HG02588 (cell line): ENCODE results near the gene FLCN.
"Not testable (repeated sequence)": the region's sequence is repeated elsewhere in the genome, so short reads cannot be mapped to it uniquely, and the experiment has no call there.

ENCODE experiments used
- ATAC-seq: cut with Tn5 transposase; IDR thresholded peaks from one replicate; pipeline ENCODE4 v1.9.1; 2021; ENCODE audit warnings: mild to moderate bottlenecking, moderate library complexity; ENCODE audit not compliant: unreplicated experiment

The FLCN gene

GRCh38 chr17:17188586-17188985 is 48.4 kb downstream of the FLCN start:
- ATAC-seq: no peak

GRCh38 chr17:17186551-17187505 is 50.1 kb downstream of the FLCN start:
- no peak for ATAC-seq

GRCh38 chr17:17186051-17186450 is 50.9 kb downstream of the FLCN start:
- no peak for ATAC-seq

- ATAC-seq: not testable (repeated sequence)
These were observed 51.8 kb downstream of the FLCN start for GRCh38 chr17:17184985-17185757.

DNA sequence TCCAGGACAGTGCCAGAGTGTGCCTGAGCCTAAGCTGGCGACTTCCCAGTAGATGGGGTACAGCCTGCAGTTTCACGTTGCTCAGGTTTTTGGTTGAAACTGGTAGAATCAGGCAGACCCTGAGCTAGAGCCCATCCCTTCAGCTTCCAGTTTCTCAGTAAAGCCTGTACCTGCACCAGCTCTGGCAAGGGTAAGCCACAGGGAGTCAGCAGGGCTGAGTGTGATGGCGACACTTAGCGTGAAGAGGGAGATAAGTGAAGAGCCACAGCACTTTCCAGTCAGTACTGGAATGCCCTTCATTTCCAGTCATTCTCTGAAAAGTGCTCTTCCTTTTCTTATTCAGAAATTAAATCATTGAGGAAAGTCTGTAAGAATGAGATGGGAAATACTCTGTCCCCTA is 53.2 kb downstream of the FLCN start:
- ATAC-seq: no peak

GRCh38 chr17:17182598-17183136 is 54.3 kb downstream of the FLCN start:
- no peak for ATAC-seq

GRCh38 chr17:17181666-17182597 is 55.0 kb downstream of the FLCN start:
- ATAC-seq: no peak

GRCh38 chr17:17180741-17181525 is 56.0 kb downstream of the FLCN start:
- no peak for ATAC-seq

DNA sequence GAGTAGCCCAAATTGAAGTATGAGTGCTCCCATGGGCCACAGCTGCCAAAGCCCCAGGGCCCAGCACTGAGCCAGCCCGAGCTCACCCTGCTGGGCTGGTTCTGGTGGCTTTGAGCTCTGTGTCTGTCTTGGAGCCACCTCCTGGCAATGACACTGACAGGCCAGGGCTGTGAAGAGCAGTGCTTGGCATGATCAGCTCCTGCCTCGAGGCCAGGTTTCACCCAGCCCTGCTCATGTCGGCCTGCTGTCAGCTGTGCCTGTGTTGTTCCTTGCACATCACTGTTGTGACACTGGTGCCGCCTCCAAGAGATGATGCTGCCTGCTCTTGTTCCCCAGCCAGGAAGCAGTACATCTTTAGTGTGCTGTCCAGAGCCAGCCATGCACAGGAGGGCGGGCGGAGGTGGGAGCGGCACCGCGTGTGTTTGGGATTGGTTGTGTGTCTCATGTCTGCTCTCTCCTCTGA is 56.8 kb downstream of the FLCN start:
- no peak for ATAC-seq

DNA sequence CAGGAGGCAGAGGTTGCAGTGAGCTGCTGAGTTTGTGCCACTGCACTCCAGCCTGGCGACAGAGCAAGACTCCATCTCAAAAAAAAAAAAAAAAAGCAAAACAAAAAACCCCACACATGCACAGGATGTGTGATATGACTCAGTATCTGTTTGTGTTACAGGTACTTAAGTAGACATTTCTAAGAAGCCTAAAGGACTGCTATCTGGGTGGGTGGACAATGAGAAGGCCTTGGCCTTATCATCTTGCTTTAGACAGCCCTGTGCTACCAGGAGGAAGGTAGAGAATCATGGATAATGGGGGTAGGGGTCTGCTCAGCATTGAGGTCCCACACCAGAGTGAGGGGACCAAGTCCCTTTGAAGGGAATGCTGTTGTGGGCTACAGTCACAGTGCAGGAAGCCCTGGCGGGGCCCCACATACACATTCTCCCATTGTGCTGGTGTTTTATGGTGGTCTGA is 57.6 kb downstream of the FLCN start:
- peak; percentile 60 for ATAC-seq

DNA sequence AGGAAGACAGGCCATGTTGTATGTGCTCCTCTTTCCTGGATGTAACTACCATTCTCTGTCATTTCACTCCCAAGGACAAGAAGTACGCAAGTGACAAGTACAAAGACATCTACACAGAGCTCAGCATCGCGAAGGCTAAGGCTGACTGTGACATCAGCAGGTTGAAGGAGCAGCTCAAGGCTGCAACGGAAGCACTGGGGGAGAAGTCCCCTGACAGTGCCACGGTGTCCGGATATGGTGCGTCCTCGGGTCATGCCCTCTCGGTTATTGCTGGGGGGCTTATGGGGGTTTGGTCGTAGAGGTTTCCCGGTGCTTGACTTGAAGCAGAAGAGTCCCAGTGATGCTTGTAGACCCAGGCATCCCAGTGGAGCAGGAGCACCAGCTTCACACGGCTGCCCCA is 59.8 kb downstream of the FLCN start:
- ATAC-seq: no peak

- no peak for ATAC-seq
These were observed 60.6 kb downstream of the FLCN start for GRCh38 chr17:17176341-17176740.

DNA sequence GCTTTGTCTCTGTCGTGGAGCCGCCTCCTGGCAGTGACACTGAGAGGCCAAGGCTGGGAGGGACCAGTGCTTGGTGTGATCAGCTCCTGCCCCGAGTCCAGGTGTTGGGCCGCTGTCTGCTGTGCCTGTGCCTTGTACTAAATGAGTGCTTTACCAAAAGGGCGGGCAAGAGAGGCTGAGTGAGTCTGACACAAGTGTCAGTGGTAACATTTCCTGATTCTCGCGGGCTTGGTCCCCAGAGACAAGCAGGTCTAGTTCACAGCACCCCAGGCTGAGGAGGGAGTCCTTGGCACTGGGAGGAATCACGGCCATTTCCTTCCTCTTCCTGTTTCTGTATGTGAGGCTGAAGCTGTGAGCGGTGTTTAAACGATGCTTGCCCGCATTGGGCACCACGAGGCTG is 61.1 kb downstream of the FLCN start:
- no peak for ATAC-seq

GRCh38 chr17:17175340-17175739 is 61.6 kb downstream of the FLCN start:
- ATAC-seq: no peak

DNA sequence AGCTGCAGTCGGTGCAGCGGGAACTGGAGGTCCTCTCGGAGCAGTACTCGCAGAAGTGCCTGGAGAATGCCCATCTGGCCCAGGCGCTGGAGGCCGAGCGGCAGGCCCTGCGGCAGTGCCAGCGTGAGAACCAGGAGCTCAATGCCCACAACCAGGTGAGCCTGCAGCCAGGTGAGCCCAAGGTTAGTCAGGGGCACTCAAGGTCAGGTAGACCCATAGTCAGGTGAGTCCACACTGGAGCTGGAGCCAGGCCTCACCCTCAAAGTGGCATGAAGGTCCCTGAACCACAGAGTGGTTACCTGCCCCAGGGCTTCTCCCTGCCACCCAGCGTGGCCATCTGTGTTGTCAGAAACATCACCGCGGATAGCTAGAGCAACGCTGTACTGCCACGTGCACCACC is 63.0 kb downstream of the FLCN start:
- no peak for ATAC-seq

- no peak for ATAC-seq
These were observed 64.0 kb downstream of the FLCN start for GRCh38 chr17:17172990-17173389.

GRCh38 chr17:17172001-17172939 is 64.7 kb downstream of the FLCN start:
- ATAC-seq: no peak

DNA sequence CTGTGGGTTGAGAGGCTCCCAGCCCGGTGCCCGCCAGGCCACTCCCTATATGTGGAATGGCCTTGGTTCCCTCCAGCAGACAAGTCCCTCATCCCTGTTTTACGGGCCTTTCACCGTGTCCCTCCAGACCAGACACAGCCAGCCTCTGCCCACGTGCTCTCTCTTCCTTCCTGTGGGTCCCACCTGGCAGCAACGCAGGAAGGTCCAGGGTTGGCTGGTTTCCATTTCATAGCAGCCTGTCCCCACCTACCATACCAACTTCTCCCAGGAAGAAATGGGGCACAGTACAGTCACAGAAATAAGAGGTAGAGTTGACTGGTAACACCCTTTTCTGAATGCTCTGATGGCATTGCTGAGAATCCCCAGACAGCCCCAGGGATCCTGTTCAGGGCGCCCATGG is 65.8 kb downstream of the FLCN start:
- ATAC-seq: no peak
